Inferior parietal cortex (tissue), 1 donor: Measurements from ENCODE around the gene CCDC66.
"Not testable (repeated sequence)": the region's sequence is repeated elsewhere in the genome, so short reads cannot be mapped to it uniquely, and the experiment has no call there.

Source experiments
- DNase-seq: peaks from one replicate; pipeline ENCODE4 v3.0.0-alpha.2; 2016; ENCODE audit errors: extremely low spot score

The CCDC66 gene

GRCh38 chr3:56556908-56557830 is at the start of gene CCDC66:
Gene CCDC66 (plus strand): TSS chr3:56557175. CDS start chr3:56557243, 68 bp downstream.
- DNase-seq, result peak; percentile 88

- DNase-seq, result no peak
Observed at GRCh38 chr3:56519641-56520040, 37.3 kb upstream of the CCDC66 start.

- DNase-seq, result no peak
Observed at GRCh38 chr3:56522374-56522773, 34.6 kb upstream of the CCDC66 start.

GRCh38 chr3:56525291-56525690 is 31.7 kb upstream of the CCDC66 start:
- no peak for DNase-seq

DNA sequence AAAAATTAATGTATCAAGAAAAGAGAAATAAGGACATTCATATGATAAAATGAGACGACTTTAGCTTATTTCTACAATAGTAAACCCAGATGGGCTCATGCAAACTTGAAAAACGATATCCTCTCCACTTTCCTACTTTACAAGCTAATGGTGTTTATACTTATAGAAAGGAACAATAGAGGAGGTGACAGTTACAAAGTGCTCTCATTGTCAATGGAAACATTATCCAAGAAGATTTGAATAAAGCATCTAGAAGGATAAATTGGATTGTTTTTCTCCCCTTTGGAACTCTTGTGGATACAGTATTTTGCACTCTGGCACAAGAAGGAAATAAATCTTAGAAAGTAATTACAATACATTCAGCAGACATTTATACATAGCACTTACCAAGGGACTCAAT is 20.2 kb upstream of the CCDC66 start:
- DNase-seq, result no peak

GRCh38 chr3:56547486-56547885 is 9.5 kb upstream of the CCDC66 start:
- DNase-seq, result no peak

DNA sequence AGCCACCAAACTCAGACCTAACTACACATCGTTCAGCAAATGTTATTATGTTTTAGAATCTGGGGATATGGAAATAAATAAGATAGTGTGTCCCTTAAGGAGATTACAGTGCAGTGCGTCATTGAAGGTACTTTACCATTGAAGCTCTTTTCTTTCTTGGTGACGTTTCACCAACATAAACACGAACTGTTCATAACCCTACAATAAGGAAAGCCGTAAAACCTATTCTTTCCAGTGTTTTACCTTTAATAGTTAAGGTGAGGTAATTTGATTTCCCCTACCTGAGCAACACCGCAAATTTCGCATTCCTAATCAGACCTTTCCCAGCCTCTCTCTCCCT is 826 bp downstream of the CCDC66 start:
- DNase-seq, result no peak

- no peak for DNase-seq
Observed at GRCh38 chr3:56573501-56573900, 16.5 kb downstream of the CCDC66 start.

- not testable (repeated sequence) for DNase-seq
Observed at GRCh38 chr3:56581941-56582340, 25.0 kb downstream of the CCDC66 start.

DNA sequence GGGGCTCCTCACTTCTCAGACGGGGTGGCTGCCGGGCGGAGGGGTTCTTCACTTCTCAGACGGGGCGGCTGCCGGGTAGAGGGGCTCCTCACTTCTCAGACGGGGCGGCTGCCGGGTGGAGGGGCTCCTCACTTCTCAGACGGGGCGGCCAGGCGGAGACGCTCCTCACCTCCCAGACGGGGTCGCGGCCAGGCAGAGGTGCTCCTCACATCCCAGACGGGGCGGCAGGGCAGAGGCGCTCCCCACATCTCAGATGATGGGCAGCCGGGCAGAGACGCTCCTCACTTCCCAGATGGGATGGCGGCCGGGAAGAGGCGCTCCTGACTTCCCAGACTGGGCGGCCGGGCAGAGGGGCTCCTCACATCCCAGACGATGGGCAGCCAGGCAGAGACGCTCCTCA is 27.3 kb downstream of the CCDC66 start:
- not testable (repeated sequence) for DNase-seq

DNA sequence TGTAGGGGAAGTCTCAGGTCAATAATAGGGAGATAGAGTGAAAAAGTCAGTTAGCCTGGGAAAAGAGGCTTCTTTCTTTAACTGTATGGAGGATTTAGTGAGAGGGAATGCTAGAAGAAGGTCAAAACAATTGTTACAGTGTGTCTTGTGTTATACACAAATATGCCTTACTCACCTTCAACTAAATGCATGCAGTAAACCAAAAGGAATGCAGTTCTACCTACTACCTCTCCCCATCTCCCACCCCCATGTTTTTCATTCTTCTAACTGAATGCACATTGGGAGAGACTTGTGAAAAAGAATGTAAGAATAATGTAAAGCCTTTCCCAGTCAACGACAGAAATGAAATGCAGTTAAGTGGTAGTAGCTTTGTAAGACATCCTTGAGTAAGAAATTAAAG is 33.8 kb downstream of the CCDC66 start:
- no peak for DNase-seq

DNA sequence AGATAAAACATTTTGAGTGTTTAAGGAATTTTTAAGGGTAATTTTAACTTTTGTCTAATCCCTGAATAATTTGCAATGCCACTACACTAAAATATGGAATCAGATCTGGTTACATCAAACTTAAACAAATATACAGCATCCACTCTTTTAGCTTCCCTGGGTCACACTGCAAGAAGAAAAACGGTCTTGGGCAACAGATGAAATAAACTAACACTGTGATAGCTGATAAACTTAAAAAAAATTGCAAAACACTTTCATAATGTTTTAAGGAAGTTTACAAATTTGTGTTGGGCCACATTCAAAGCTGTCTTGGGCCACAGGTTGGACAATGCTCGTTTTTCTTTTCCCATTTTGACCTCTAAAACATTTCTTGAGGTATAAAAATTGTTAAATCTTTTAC is 34.3 kb downstream of the CCDC66 start:
- DNase-seq, result no peak

DNA sequence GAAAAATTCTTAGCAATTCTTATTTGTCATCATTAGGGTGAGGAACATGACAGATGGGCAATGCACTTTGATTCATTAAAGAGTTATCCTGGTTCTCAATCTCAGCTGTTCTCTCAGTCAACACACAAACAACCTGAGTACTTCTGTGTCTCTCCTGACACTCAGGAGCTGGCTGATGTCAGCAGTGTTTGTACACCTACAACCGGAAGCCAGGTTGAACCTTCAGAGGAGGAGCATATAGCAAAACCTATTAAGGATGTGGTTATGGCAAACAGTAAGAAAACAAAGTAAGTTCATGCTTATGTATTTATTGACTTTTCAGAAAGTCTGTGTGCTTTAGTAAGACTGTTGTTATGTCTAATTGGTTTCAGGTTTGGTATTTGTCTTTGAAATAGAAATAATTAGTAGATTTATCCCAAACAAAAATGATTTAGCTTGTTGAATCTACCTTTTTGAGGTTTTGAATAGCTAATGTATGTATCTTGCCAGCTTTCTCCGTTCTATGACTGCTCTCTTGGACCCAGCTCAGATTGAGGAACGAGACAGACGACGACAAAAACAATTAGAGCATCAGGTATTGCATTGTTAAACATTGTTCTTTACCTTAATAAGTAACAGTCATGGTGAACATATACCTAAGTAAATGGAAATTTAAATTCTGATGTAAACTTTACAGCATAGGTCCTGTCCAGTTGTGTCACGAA is 36.6 kb downstream of the CCDC66 start:
- DNase-seq, result no peak

- no peak for DNase-seq
Observed at GRCh38 chr3:56595975-56596840, 39.2 kb downstream of the CCDC66 start.

DNA sequence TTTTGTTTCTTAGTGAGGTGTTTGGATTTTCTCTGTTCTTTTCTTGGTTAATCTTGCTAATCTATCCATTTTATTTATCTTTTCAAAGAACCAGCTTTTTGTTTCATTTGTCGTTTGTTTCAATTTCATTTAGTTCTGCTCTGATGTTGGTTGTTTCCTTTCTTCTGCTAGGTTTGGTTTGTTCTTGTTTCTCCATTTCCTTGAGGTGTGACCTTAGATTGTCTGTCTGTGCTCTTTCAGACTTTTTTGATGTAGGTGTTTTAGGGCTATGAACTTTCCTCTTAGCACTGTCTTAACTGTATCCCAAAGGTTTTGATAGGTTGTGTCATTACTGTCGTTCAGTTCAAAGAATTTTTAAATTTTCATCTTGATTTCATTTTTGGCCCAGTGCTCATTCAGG is 51.5 kb downstream of the CCDC66 start:
- not testable (repeated sequence) for DNase-seq

- DNase-seq, result no peak
Observed at GRCh38 chr3:56610669-56611335, 53.8 kb downstream of the CCDC66 start.

GRCh38 chr3:56611364-56611763 is 54.4 kb downstream of the CCDC66 start:
- DNase-seq, result no peak

DNA sequence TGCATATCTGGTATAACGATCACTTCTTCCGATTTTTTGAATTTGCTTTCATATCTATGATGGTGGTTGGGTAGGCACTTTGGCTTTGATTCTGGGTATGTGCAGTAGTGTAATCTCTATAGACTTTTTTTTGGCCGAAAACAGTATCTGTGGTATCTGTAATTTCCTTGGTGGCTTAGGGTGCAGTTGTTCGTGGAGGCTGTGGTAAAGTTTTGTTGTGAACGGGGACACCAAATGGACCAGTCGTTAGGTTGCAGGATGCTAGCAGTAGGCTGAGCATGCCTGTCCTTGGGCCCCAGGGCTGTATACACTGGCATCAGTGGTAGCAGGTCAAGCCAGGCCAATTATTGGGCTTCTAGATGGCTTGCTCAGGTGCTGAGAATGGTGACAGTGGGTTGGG is 55.2 kb downstream of the CCDC66 start:
- no peak for DNase-seq

DNA sequence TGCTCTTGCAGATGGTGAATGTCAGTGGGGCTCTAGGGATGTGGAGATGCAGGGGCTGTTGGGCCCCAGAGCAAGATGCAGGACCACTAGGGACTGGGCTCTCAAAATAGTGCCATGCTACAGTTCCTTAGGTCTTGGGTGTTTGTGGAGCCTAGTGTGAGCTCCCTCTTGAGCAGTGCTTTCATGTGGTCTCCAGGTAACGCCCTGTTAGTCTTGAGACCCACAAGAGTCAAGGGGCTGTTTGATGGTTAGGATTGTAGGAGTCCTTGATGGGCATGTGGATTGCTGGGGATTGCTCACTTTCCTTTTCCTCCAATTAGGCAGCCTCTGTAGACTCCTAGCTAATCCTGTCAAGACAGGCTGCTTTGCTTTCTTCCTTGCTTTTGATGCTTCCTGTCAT is 56.0 kb downstream of the CCDC66 start:
- no peak for DNase-seq

GRCh38 chr3:56616478-56617006 is 59.6 kb downstream of the CCDC66 start:
- no peak for DNase-seq

GRCh38 chr3:56620371-56620770 is 63.4 kb downstream of the CCDC66 start:
- DNase-seq, result no peak
